OCI-LY1 (cell line): Measurements from ENCODE around the gene CDH20.

Source experiments
- H2AFZ ChIP-seq: fragments of 200-600 bp; sonication (generic), shearing (Covaris generic); 2 replicates; pipeline ENCODE4 v1.6.0; 2014; ENCODE audit warnings: antibody characterized with exemption, mild to moderate bottlenecking, low read length
- H3F3A ChIP-seq: fragments of 200-600 bp; sonication (generic), shearing (Covaris generic); 2 replicates; pipeline ENCODE4 v1.6.0; 2014; ENCODE audit warnings: mild to moderate bottlenecking, antibody characterized with exemption, low read length, moderate library complexity; ENCODE audit not compliant: insufficient read depth
- H3K27ac ChIP-seq: fragments of 200-600 bp; sonication (generic); 2 replicates; pipeline ENCODE4 v1.5.1; 2014; ENCODE audit warnings: low read length, mixed run types, mild to moderate bottlenecking, low read depth; ENCODE audit not compliant: poor library complexity, severe bottlenecking
- H3K27me3 ChIP-seq: fragments of 200-600 bp; sonication (generic); 2 replicates; pipeline ENCODE4 v1.6.0; 2014; ENCODE audit warnings: antibody characterized with exemption, mild to moderate bottlenecking, low read length, moderate library complexity; ENCODE audit not compliant: insufficient read depth
- H3K36me3 ChIP-seq: fragments of 200-600 bp; sonication (generic); 2 replicates; pipeline ENCODE4 v1.6.1; 2014; ENCODE audit warnings: mild to moderate bottlenecking, antibody characterized with exemption, low read length, moderate library complexity, mixed read lengths; ENCODE audit not compliant: insufficient read depth
- H3K4me1 ChIP-seq: fragments of 200-600 bp; sonication (generic); 2 replicates; pipeline ENCODE4 v1.5.1; 2014; ENCODE audit warnings: mild to moderate bottlenecking, low read length, moderate library complexity; ENCODE audit not compliant: insufficient read depth, severe bottlenecking
- H3K4me2 ChIP-seq: fragments of 200-600 bp; sonication (generic), shearing (Covaris generic); 2 replicates; pipeline ENCODE4 v1.6.1; 2014; ENCODE audit warnings: low read length
- H3K4me3 ChIP-seq: fragments of 200-600 bp; sonication (generic); 2 replicates; pipeline ENCODE4 v1.5.1; 2014; ENCODE audit warnings: low read length, low read depth, mild to moderate bottlenecking, mixed read lengths; ENCODE audit not compliant: poor library complexity, severe bottlenecking
- H3K79me2 ChIP-seq: fragments of 200-600 bp; shearing (Covaris generic); 2 replicates; pipeline ENCODE4 v1.6.1; 2016; ENCODE audit warnings: mixed run types, low read length, mixed read lengths; ENCODE audit not compliant: insufficient read depth
- H3K9ac ChIP-seq: fragments of 200-600 bp; sonication (generic), shearing (Covaris generic); 2 replicates; pipeline ENCODE4 v1.6.1; 2014; ENCODE audit warnings: mild to moderate bottlenecking, low read length, mixed read lengths
- H3K9me2 ChIP-seq: fragments of 200-600 bp; sonication (generic), shearing (Covaris generic); 2 replicates; pipeline ENCODE4 v1.6.1; 2014; ENCODE audit warnings: low read depth, mild to moderate bottlenecking, low read length, mixed read lengths
- H3K9me3 ChIP-seq: fragments of 200-600 bp; shearing (Covaris generic); 2 replicates; pipeline ENCODE4 v1.6.1; 2014; ENCODE audit warnings: low read length, mixed read lengths
- H4K20me1 ChIP-seq: fragments of 200-600 bp; sonication (generic), shearing (Covaris generic); 2 replicates; pipeline ENCODE4 v1.6.0; 2016; ENCODE audit warnings: mild to moderate bottlenecking, low read length; ENCODE audit not compliant: insufficient read depth
- CTCF ChIP-seq: fragments of 200-600 bp; sonication (generic), shearing (Covaris generic); IDR thresholded peaks from 2 replicates; pipeline ENCODE4 v1.5.1; 2017; ENCODE audit warnings: mild to moderate bottlenecking, antibody characterized with exemption, low read length, moderate library complexity, mixed read lengths
- EZH2 ChIP-seq: fragments of 200-600 bp; sonication (generic), shearing (Covaris generic); IDR thresholded peaks from 2 replicates; pipeline ENCODE4 v1.8.0; 2017; ENCODE audit warnings: borderline replicate concordance, mixed run types, mild to moderate bottlenecking, antibody characterized with exemption, low read length, moderate library complexity, mixed read lengths

Gene CDH20

GRCh38 chr18:61443081-61443725 is 110.0 kb downstream of the CDH20 start:
- Histone ChIP-seq H3K4me3 (no peak overlapping the region), H3K9ac (no peak overlapping the region), H3K9me3 (no peaks in the 10 kb centered on the region), H3F3A (no peaks in the 10 kb centered on the region), H3K27me3 (no peaks in the 10 kb centered on the region), H3K4me2 (no peak overlapping the region), H4K20me1 (no peaks in the 10 kb centered on the region), H3K36me3 (no peaks in the 10 kb centered on the region), H3K4me1 (no peaks in the 10 kb centered on the region), H3K79me2 (no peaks in the 10 kb centered on the region), H2AFZ (no peak overlapping the region), H3K27ac (no peak overlapping the region), H3K9me2 (no peaks in the 10 kb centered on the region)
- TF ChIP-seq CTCF: no peak
- no peak for TF ChIP-seq EZH2

- Histone ChIP-seq H3K27ac (no peak overlapping the region), H3K9me2 (no peaks in the 10 kb centered on the region), H3K4me1 (no peaks in the 10 kb centered on the region), H4K20me1 (no peaks in the 10 kb centered on the region), H3K9ac (no peak overlapping the region), H3K4me2 (no peak overlapping the region), H3K9me3 (no peaks in the 10 kb centered on the region), H3K36me3 (no peaks in the 10 kb centered on the region), H3K4me3 (no peak overlapping the region), H3K79me2 (no peaks in the 10 kb centered on the region), H2AFZ (no peak overlapping the region), H3F3A (no peaks in the 10 kb centered on the region), H3K27me3 (no peaks in the 10 kb centered on the region)
- TF ChIP-seq CTCF (no peak), EZH2 (no peak)
Observed at GRCh38 chr18:61448316-61448715, 115.1 kb downstream of the CDH20 start.

GRCh38 chr18:61459896-61460648 is 126.8 kb downstream of the CDH20 start:
- H3K9me2 ChIP-seq: no peaks in the 10 kb centered on the region
- H3K36me3 ChIP-seq: no peaks in the 10 kb centered on the region
- H3K9ac ChIP-seq: no peak overlapping the region
- no peaks in the 10 kb centered on the region for H3K27me3 ChIP-seq
- no peak for TF ChIP-seq EZH2
- TF ChIP-seq CTCF: no peak
- H3K9me3 ChIP-seq: no peaks in the 10 kb centered on the region
- no peak overlapping the region for H3K27ac ChIP-seq
- no peaks in the 10 kb centered on the region for H3K79me2 ChIP-seq
- H3K4me3 ChIP-seq: no peak overlapping the region
- H3K4me2 ChIP-seq: no peak overlapping the region
- H4K20me1 ChIP-seq: no peaks in the 10 kb centered on the region
- no peaks in the 10 kb centered on the region for H3K4me1 ChIP-seq
- no peak overlapping the region for H2AFZ ChIP-seq
- no peaks in the 10 kb centered on the region for H3F3A ChIP-seq
